Fibroblast of mammary gland (primary cell): ENCODE data around the gene YOD1.

ENCODE experiments used
- DNase-seq: peaks from one replicate; pipeline ENCODE4 v3.0.0-alpha.2; 2010; ENCODE audit warnings: low read depth
- H3K4me3 ChIP-seq: 2 replicates; pipeline ENCODE4 v1.5.1; 2011; ENCODE audit warnings: low read depth, mild to moderate bottlenecking, low read length, moderate library complexity; ENCODE audit not compliant: control insufficient read depth
- TF ChIP-seq, protein P1 (sequence below): conservative IDR thresholded peaks from 2 replicates; pipeline ENCODE4 v1.5.1; 2011; ENCODE audit warnings: low read depth, low read length, inconsistent platforms; ENCODE audit not compliant: control insufficient read depth, insufficient read depth

YOD1 gene

DNA sequence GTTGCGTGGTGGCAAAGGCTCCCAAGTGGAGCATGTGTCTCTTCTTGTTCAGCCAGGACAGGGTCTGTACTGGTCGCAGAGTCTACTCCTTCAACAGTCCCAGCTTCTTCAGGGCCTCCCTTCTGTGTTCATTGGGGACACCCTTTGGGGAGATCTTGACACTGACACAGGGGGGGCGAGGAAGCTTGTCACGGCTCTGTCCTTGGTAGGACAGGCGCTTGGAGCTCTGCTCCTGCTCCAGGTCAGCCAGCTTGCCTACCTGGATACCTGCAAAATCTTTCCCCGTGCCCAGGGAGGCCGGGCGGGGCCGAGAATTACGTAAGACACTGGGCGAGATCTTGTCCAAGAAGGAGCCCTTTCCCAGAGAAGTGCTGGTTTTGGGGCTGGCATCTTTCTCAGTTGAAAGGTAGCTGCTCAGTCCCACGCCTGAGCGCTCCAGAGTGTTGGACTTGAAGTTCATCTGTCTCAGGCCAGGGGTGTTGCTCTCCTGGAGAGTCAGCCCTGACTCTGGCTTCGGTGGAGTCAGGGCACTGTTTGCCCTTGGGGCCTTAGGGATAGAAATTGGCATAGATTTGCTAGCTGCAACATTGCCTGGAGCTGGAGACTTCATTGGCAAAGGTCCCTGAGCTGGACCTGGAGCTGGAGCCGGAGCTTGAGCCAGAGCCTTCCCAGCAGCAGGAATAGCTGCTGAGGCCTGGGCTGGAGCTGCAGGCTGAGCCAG is 29.0 kb downstream of the YOD1 start:
- DNase-seq, result no peak
- TF ChIP-seq, protein P1, sequence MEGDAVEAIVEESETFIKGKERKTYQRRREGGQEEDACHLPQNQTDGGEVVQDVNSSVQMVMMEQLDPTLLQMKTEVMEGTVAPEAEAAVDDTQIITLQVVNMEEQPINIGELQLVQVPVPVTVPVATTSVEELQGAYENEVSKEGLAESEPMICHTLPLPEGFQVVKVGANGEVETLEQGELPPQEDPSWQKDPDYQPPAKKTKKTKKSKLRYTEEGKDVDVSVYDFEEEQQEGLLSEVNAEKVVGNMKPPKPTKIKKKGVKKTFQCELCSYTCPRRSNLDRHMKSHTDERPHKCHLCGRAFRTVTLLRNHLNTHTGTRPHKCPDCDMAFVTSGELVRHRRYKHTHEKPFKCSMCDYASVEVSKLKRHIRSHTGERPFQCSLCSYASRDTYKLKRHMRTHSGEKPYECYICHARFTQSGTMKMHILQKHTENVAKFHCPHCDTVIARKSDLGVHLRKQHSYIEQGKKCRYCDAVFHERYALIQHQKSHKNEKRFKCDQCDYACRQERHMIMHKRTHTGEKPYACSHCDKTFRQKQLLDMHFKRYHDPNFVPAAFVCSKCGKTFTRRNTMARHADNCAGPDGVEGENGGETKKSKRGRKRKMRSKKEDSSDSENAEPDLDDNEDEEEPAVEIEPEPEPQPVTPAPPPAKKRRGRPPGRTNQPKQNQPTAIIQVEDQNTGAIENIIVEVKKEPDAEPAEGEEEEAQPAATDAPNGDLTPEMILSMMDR, result no peak
- H3K4me3 ChIP-seq, result no peak overlapping the region

DNA sequence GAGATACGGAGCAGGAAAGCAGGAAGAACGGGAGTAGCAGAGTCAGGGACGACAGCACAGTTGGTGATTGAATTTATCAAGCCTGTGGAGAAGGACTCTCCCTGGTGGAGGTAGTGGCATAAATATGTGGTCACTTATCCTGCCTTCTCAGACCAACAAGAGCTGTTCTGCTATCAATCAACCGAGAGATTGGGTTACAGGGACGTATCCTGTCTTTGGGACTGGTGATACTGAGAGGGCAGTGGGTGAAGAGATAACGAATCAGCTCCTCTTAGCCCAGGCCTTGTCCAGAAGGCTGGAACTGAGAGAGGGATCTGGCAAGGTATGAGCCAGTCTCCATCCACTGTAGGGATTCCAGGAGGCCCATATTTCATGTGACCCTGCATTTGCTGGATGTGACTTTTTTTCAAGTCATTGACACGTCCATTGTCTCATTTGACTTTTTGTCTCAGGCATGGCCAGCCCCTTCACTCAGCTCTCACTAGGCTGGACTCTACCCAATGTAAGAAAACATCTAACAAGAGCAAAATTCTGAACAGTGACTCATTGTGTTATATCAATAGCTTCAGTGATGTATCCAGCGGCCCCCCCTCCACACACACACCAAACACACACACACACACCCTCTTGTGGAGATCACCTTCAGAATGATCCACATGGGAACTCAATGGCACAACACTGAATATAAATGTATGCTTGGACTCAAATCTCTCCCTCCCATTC is 29.7 kb downstream of the YOD1 start:
- DNase-seq, result no peak
- no peak overlapping the region for H3K4me3 ChIP-seq
- TF ChIP-seq, protein P1, result no peak

DNA sequence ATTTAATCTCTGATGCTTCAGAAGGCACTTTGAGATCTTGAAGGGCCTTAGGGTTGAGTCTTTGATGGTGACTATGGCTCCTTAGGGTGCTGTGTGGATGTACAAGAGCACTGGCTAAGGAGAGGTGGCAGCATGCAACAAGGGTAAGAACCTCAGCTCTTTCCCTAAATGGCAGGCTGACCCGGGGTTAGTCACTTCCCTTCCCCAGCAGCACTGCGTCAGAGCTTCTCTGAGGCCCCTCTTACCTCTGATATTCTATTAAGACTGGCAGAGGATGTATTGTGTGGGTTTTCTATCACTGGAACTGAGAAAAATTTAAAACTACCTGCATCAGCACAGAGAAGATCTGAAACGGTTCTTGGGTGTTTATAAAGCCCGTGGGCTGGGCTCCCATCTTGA is 30.3 kb downstream of the YOD1 start:
- H3K4me3 ChIP-seq, result no peak overlapping the region
- DNase-seq, result no peak
- TF ChIP-seq, protein P1, result no peak

DNA sequence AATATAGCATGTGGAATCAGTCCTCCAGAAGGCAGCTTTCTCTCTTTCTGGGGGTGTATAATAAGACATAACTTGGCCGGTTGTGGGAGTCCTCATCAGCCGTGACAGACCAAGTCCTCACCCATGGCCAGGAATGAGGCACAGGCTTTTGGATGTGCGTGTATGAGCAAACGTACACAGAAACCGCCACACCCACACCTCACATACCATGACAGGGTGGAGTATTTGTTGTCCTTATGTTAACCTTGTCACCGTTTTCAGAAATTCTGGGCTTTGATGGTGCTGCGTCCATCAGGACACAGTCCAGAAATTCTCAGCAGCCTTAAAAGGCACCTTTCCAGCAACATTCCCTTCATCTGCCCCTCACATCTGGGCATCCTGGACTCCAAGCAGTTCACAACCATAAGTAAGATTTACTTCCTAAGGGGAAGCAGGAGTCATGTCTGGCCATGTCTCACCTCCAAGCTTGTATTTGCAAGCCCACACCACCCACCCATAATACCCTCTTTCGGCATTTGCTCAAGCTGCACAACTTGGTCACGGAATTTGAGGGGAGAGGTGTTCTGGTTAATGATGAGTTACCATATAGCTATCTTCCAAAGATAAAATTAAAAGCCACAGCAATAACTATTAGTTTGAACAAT is 30.8 kb downstream of the YOD1 start:
- DNase-seq, result no peak
- H3K4me3 ChIP-seq, result no peak overlapping the region
- TF ChIP-seq, protein P1, result no peak

DNA sequence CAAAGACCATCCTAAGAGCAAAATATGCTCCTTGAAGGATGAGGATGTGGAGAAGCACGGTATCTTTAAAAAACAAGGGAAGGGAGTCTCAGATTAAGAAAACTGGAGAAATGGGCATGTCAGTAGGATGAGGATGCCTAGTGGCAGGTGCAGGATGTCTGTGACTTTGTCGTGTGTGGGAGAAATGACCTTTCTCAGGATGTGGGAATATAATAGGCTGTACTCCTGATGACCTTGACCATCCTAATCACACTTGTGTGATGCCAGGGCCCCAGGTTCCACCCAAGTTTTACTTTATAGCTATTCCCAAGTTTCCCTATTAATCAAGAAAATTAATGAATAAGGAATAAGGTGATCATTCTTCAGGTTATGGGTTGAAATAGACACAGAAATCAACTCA is 31.3 kb downstream of the YOD1 start:
- TF ChIP-seq, protein P1, result no peak
- no peak for DNase-seq
- H3K4me3 ChIP-seq, result no peak overlapping the region

DNA sequence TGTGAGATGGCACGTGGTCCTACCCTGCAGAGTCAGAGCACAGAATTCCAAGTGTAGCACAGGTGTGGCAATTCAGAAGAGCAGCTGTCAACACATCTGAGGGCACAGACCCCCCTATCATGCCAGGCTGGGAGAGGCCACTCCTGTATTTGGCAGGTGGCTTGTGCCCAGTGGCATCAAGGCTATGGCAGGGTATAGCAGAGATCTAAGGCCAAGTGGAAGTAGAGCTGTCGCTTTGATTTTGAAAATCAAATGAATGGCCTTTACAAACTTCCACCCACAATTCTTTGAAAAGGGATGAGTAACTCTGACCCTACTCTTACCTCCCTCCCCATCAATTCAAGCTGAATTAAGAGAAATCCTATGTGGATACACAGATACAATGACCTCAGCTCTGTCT is 31.8 kb downstream of the YOD1 start:
- no peak for DNase-seq
- TF ChIP-seq, protein P1, result no peak

More for the DNA sequence above, 31.8 kb downstream of the YOD1 start:
- no peak overlapping the region for H3K4me3 ChIP-seq
